Breast epithelium (tissue), 4 donors: ENCODE results near the gene ALDH1A1. TPM values are rescaled to one million over a fixed set of nuclear protein-coding genes. Genes with fewer than 3 reads are reported as not detected.

Experiments used
- DNase-seq, 2 donors: peaks; one replicate each; pipeline ENCODE4 v3.0.0-alpha.2; 2019; ENCODE audit warnings: low spot score in 2 of 2
- H3K27ac ChIP-seq, 2 donors: fragments of 200-600 bp; sonication (generic) in 1 of 2; one replicate each; pipeline ENCODE4 v1.5.1; 2016 to 2019; ENCODE audit warnings: mild to moderate bottlenecking in 1 of 2
- H3K27me3 ChIP-seq, 2 donors: fragments of 200-600 bp; sonication (generic) in 1 of 2; one replicate each; pipeline versions ENCODE4 v1.5.1 to v1.6.0; 2017 to 2019; ENCODE audit warnings: control low read depth in 1 of 2, mild to moderate bottlenecking in 1 of 2
- H3K36me3 ChIP-seq: fragments of 200-600 bp; one replicate; pipeline ENCODE4 v1.5.1; 2019
- H3K4me1 ChIP-seq, 2 donors: fragments of 200-600 bp; sonication (generic); one replicate each; pipeline ENCODE4 v1.5.1; 2016 to 2019; ENCODE audit warnings: control low read depth in 1 of 2
- H3K4me3 ChIP-seq, 3 donors: fragments of 200-600 bp; sonication (generic); 1 replicate in 2 of 3; 2 replicates in 1 of 3; pipeline ENCODE4 v1.5.1; 2016 to 2019; ENCODE audit warnings: mild to moderate bottlenecking in 3 of 3, moderate library complexity in 2 of 3
- H3K9me3 ChIP-seq, 2 donors: fragments of 200-600 bp; sonication (generic) in 1 of 2; one replicate each; pipeline ENCODE4 v1.5.1; 2016 to 2019; ENCODE audit warnings: control low read depth in 1 of 2
- CTCF ChIP-seq, 3 donors: fragments of 450-650 bp; IDR thresholded peaks; one replicate each; pipeline ENCODE4 v1.5.1; 2016 to 2017; ENCODE audit warnings: antibody characterized with exemption in 3 of 3, mild to moderate bottlenecking in 3 of 3, moderate library complexity in 3 of 3
- POLR2A ChIP-seq: fragments of 450-650 bp; IDR thresholded peaks from one replicate; pipeline ENCODE4 v1.6.1; 2016; ENCODE audit warnings: antibody characterized with exemption, mild to moderate bottlenecking, moderate library complexity
- POLR2AphosphoS5 ChIP-seq, 3 donors: sonication (generic); formaldehyde crosslinking; IDR thresholded peaks; one replicate each; pipeline ENCODE4 v1.6.1; 2017; ENCODE audit warnings: antibody characterized with exemption in 3 of 3
- intact Hi-C: fragments of 100-400 bp; cut with DNase I; formaldehyde crosslinking; loops from one replicate; pipeline ENCODE4 v1.15.1; 2023; ENCODE audit warnings: low total_unique reads
- total RNA-seq, 3 donors: library from RNA; depleted of rRNA; stranded (reverse); fragments of >200 nt; gene quantifications; one replicate each; pipeline ENCODE4 v1.1.0, GENCODE V29; 2016

Gene ALDH1A1
- total RNA-seq, 3 donors from 2014 or later: 67.2 to 233 (median 80.1) TPM

GRCh38 chr9:72936679-72937078 lies 16.2 kb downstream of the ALDH1A1 start:
- Histone ChIP-seq H3K4me1 (no peaks in the 10 kb centered on the region), H3K27ac (no peak overlapping the region), H3K9me3 (no peaks in the 10 kb centered on the region), H3K36me3 (no peaks in the 10 kb centered on the region), H3K4me3 (no peak overlapping the region), H3K27me3 (no peaks in the 10 kb centered on the region)
- no peak for TF ChIP-seq POLR2AphosphoS5 (IDR thresholded peaks at IDR 0.05)
- TF ChIP-seq CTCF (IDR thresholded peaks at IDR 0.05): no peak
- TF ChIP-seq POLR2A: no peak
- intact Hi-C loops: no loop called here
- no peak for DNase-seq

GRCh38 chr9:72936266-72936665 lies 16.6 kb downstream of the ALDH1A1 start:
- Histone ChIP-seq H3K36me3 (no peaks in the 10 kb centered on the region), H3K9me3 (no peaks in the 10 kb centered on the region), H3K4me1 (no peaks in the 10 kb centered on the region), H3K4me3 (no peak overlapping the region), H3K27ac (no peak overlapping the region), H3K27me3 (no peaks in the 10 kb centered on the region)
- no peak for TF ChIP-seq POLR2A
- TF ChIP-seq POLR2AphosphoS5 (IDR thresholded peaks at IDR 0.05): no peak
- no peak for TF ChIP-seq CTCF (IDR thresholded peaks at IDR 0.05)
- no peak for DNase-seq
- intact Hi-C loops: no loop called here

GRCh38 chr9:72935595-72935994 lies 17.3 kb downstream of the ALDH1A1 start:
- no peak for DNase-seq
- TF ChIP-seq POLR2A: no peak
- no peak for TF ChIP-seq POLR2AphosphoS5 (IDR thresholded peaks at IDR 0.05)
- no peak for TF ChIP-seq CTCF (IDR thresholded peaks at IDR 0.05)
- H3K4me1 ChIP-seq: no peaks in the 10 kb centered on the region
- no peaks in the 10 kb centered on the region for H3K27me3 ChIP-seq
- H3K27ac ChIP-seq: no peak overlapping the region
- H3K4me3 ChIP-seq: no peak overlapping the region
- H3K36me3 ChIP-seq: no peaks in the 10 kb centered on the region
- intact Hi-C loops: no loop called here
- H3K9me3 ChIP-seq: no peaks in the 10 kb centered on the region

- intact Hi-C loops: no loop called here
Measured at GRCh38 chr9:72933730-72934665, 18.9 kb downstream of the ALDH1A1 start.

More at GRCh38 chr9:72933730-72934665, 18.9 kb downstream of the ALDH1A1 start:
- DNase-seq: no peak
- H3K9me3 ChIP-seq: no peaks in the 10 kb centered on the region
- no peak for TF ChIP-seq CTCF (IDR thresholded peaks at IDR 0.05)
- no peak for TF ChIP-seq POLR2A
- TF ChIP-seq POLR2AphosphoS5 (IDR thresholded peaks at IDR 0.05): no peak
- H3K4me1 ChIP-seq: no peaks in the 10 kb centered on the region
- H3K4me3 ChIP-seq: no peak overlapping the region
- no peaks in the 10 kb centered on the region for H3K27me3 ChIP-seq
- no peaks in the 10 kb centered on the region for H3K36me3 ChIP-seq
- no peak overlapping the region for H3K27ac ChIP-seq
